ENCODE data around the gene DICER1. TPM values are rescaled to one million over a fixed set of nuclear protein-coding genes. Genes with fewer than 3 reads are reported as not detected.
A peak's percentile ranks its signal among the peaks of the same experiment; 100 is the strongest.

Gene DICER1
- total and polyA plus RNA-seq, 9 of the 15 experiments (the other 6 are each of a cell fraction or from before 2014, with no cell fraction given) = 2.5 to 23.2 (median 12.4) TPM

- TF ChIP-seq VEZF1 (CRISPR knock-in tag; IDR thresholded peaks at IDR 0.05) (peak; percentile 62), FIP1L1 (IDR thresholded peaks at IDR 0.05; ENCODE audit: low read depth, low read length, poor library complexity, severe bottlenecking) (no peak), ATF4 (CRISPR knock-in tag; IDR thresholded peaks at IDR 0.05) (no peak), ZNF644 (tag; IDR thresholded peaks at IDR 0.05; ENCODE audit: low read depth) (no peak), POLR3A (IDR thresholded peaks at IDR 0.05; ENCODE audit: borderline replicate concordance, extremely low read depth, insufficient read depth, insufficient read length) (no peak), RBBP5 (IDR thresholded peaks at IDR 0.05; ENCODE audit: borderline replicate concordance, insufficient read depth, low read length, poor library complexity, severe bottlenecking) (no peak), CTCFL (IDR thresholded peaks at IDR 0.05; ENCODE audit: borderline replicate concordance, insufficient read depth, low read depth, low read length, poor library complexity, severe bottlenecking) (no peak), RCOR1 (IDR thresholded peaks at IDR 0.05; ENCODE audit: borderline replicate concordance in 1 of 2, low read depth in 2 of 2, low read length in 2 of 2) (peak in 1 of 2 experiments; percentile 71; a peak in 1 of 4 replicates), NEUROD1 (IDR thresholded peaks at IDR 0.05; ENCODE audit: borderline replicate concordance, low read depth, low read length, partially characterized antibody) (no peak), SMARCA4 (IDR thresholded peaks at IDR 0.05) (peak; percentile 31; the same call in 1 of the 2 replicates), NCOA2 (IDR thresholded peaks at IDR 0.05; ENCODE audit: partially characterized antibody in 2 of 2) (no peak), XRCC4 (IDR thresholded peaks at IDR 0.05; ENCODE audit: extremely low read depth, insufficient read depth, insufficient read length) (no peak), ZNF77 (CRISPR knock-in tag; IDR thresholded peaks at IDR 0.05) (no peak), ARID1B (IDR thresholded peaks at IDR 0.05) (peak; percentile 77), ZNF140 (CRISPR knock-in tag; IDR thresholded peaks at IDR 0.05) (no peak), SAFB (IDR thresholded peaks at IDR 0.05; ENCODE audit: borderline replicate concordance, low read depth, low read length) (no peak), ILK (tag; IDR thresholded peaks at IDR 0.05; ENCODE audit: borderline replicate concordance, low read depth) (no peak), HMBOX1 (IDR thresholded peaks at IDR 0.05) (peak; percentile 100), ZNF121 (CRISPR knock-in tag; conservative IDR thresholded peaks at IDR 0.05) (no peak), MAX (CRISPR knock-in tag; IDR thresholded peaks at IDR 0.05) (no peak), CEBPB (tag; IDR thresholded peaks at IDR 0.05) (peak; percentile 65; the same call in 1 of the 2 replicates), HNRNPK (IDR thresholded peaks at IDR 0.05; ENCODE audit: low read depth, low read length, poor library complexity, severe bottlenecking) (no peak)
Measured at GRCh38 chr14:95185767-95186392, 28.6 kb upstream of the DICER1 start (continued).

All from K562 (cell line).